Thyroid gland (tissue), 4 donors: ENCODE data around the gene RFC3.

Experiments
- POLR2A ChIP-seq, 2 donors: fragments of 450-650 bp; IDR thresholded peaks; one replicate each; pipeline ENCODE4 v1.6.1; 2017; ENCODE audit warnings: antibody characterized with exemption in 2 of 2, mild to moderate bottlenecking in 2 of 2, moderate library complexity in 1 of 2
- TF ChIP-seq, protein P1 (sequence below), 6 experiments: fragments of 200-600 bp in 3 of 6; fragments of 450-650 bp in 3 of 6; sonication (generic) in 3 of 6; IDR thresholded peaks; one replicate each; pipeline ENCODE4 v1.5.1; 2016 to 2019; ENCODE audit warnings: antibody characterized with exemption in 6 of 6, mild to moderate bottlenecking in 2 of 6, inconsistent platforms in 1 of 6, moderate library complexity in 1 of 6

DNA sequence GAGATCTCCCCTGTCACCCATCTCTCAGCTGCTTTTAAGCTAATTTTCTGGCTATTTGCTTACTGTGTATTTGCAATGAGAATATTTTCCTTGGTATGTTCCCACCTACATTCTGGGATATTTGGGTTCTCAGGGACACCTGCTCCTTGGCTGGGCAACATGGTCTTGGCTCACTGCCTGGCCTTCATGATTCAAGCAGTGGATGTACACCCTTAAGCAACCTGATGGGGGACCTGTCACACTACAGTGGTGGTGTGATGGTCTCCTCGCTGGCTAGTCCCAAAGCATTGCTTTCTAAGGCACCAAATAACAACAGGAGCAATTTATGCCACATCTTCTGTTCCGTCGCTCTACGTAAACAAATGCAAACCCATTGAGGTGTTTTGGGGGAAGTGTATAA lies 35.3 kb upstream of the RFC3 start:
- TF ChIP-seq, protein P1, sequence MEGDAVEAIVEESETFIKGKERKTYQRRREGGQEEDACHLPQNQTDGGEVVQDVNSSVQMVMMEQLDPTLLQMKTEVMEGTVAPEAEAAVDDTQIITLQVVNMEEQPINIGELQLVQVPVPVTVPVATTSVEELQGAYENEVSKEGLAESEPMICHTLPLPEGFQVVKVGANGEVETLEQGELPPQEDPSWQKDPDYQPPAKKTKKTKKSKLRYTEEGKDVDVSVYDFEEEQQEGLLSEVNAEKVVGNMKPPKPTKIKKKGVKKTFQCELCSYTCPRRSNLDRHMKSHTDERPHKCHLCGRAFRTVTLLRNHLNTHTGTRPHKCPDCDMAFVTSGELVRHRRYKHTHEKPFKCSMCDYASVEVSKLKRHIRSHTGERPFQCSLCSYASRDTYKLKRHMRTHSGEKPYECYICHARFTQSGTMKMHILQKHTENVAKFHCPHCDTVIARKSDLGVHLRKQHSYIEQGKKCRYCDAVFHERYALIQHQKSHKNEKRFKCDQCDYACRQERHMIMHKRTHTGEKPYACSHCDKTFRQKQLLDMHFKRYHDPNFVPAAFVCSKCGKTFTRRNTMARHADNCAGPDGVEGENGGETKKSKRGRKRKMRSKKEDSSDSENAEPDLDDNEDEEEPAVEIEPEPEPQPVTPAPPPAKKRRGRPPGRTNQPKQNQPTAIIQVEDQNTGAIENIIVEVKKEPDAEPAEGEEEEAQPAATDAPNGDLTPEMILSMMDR (IDR thresholded peaks at IDR 0.05): no peak
- no peak for TF ChIP-seq POLR2A (IDR thresholded peaks at IDR 0.05)
